Stimulated activated CD8-positive, alpha-beta memory T cell treated with anti-CD3 and anti-CD28 coated beads, Interleukin-4, amount 100 ng/mL, for 24 hours (primary cell): ENCODE data around the gene SPECC1L.
"Not testable (repeated sequence)": the region's sequence is repeated elsewhere in the genome, so short reads cannot be mapped to it uniquely, and the experiment has no call there.

Source experiments
- DNase-seq: peaks from one replicate; pipeline ENCODE4 v3.0.0-alpha.2; 2020; ENCODE audit warnings: low read depth

Gene SPECC1L

GRCh38 chr22:24270556-24271385 is at the start of gene SPECC1L:
Gene SPECC1L (plus strand): TSS chr22:24270831. CDS start chr22:24302232, 31,401 bp downstream.
- DNase-seq = peak; percentile 87

DNA sequence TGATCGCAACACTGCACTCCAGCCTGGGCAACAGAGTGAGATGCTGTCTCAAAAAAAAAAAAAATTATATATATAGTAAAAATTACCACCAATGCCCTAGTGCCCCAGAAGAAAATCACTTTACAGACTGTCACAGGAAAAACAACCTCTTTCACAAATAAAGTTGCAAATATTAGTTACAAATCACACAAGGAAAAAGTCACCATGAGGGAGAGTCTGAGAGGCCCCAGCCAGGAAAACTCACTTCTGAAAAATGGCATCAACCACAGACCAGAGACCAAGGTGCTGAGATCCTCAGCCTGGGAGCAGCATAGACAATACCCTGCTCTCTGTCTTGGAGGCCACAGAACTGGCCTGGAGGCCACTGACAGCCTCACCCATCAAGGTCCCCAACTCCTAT is 46.2 kb upstream of the SPECC1L start:
- no peak for DNase-seq

DNA sequence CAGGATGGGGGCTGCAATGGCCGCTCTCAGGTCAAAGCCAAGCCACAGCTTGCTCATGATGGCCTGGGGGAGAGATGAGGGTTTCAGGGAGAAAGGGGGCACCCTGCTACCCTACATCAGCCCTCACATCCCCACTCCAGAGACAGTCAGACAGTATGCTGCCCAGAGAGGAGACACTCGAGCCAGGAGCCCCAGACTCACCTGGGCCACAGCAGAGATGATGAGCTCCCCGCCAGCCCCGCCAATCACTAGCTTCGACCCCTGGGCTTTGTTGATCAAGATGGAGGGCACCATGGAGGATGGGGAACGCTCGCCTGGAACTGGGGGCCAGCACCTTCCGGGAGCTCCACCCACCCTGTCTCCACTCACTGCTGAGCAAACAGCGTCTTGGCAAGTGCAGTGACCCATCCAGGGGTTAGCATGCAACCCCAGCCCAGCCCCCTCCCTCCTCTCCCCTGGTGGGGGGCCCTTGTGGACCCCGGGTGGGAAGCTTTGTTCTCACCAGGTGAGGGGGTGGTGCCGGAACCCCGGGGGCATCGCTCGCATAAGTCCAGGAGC is 45.5 kb upstream of the SPECC1L start:
- no peak for DNase-seq

DNA sequence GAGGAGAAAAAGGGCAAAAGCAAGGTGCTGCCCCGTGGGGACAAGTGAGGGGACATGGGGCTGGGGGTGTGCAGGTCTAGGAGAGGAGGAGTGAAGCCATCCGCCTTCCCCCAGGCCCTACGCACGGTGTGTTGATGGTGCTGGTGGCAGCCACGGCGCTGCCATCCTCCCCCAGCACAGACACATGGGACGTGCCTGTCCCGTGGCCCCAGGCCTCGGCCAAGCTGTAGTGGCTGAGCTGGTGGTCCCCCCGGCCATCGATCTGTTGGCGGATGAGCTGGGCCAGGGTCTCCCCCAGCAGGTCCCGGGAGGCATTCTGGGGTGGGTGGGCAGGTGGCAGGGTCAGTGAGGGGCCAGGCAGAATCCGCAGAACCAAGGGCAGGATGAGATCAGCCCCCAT is 44.7 kb upstream of the SPECC1L start:
- no peak for DNase-seq

- DNase-seq = peak; percentile 53
Measured at GRCh38 chr22:24230911-24231656, 39.5 kb upstream of the SPECC1L start.

DNA sequence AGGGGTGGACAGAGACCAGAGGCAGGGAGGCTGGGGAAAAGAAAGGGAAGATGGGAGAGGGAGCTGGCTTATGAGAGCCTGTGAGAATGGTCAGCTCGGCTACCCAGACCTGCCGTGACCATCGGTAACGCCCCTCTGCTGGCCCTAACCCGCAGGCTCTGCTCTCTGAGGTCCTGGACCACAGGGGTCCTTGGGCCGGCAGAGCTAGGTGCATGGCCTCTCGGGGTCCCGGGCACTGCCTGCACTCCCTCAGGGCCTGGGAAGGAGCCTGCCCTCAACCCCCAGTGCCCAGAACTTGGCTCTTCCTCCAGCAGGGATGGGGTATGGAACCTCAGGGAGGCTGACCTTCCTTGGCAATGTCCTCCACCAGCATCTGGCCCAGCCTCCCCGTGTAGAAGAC is 38.9 kb upstream of the SPECC1L start:
- DNase-seq = no peak

- no peak for DNase-seq
Measured at GRCh38 chr22:24232124-24232523, 38.5 kb upstream of the SPECC1L start.

GRCh38 chr22:24232725-24233124 is 37.9 kb upstream of the SPECC1L start:
- DNase-seq = no peak

DNA sequence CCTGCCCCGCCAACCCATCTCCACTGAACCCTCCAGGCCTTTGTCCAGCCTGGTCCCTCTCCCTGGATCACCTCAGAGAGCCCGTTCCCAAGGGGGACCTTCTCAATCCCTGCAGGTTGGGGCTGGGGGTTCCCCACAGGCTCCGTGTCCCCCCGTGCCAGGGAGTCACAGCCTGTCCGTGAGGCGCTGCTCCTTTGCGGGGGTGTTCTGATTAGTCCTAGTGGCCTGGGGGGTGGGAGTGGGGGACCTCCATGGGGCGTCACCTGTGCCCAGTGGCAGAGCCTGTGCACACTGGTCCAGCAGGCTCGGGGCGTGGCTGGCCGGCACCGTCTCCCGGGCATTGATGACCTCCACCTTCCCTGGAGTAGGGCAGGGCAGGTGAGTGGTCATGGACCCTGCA is 37.4 kb upstream of the SPECC1L start:
- no peak for DNase-seq

DNA sequence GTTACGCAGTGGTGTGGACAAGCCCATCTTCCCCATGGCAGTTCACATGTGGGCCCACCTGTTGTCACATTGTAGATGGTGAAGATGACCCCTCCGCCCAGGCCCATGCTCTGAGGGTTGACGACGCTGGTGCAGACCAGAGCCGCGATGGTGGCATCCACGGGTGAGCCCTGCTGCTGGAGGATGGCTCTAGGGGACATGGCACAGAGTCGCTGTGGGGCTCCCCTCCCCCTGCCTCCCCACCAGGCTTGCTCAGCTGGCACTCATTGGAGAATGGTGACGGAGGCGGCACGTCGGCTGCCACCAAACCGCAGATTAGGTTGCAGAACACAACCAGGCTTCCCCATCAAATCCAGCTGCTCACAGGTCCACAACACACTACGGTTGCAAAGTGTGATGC is 36.8 kb upstream of the SPECC1L start:
- no peak for DNase-seq

- DNase-seq = no peak
Measured at GRCh38 chr22:24235315-24235714, 35.3 kb upstream of the SPECC1L start.

GRCh38 chr22:24236656-24237055 is 34.0 kb upstream of the SPECC1L start:
- DNase-seq = no peak

GRCh38 chr22:24238101-24238694 is 32.4 kb upstream of the SPECC1L start:
- not testable (repeated sequence) for DNase-seq

DNA sequence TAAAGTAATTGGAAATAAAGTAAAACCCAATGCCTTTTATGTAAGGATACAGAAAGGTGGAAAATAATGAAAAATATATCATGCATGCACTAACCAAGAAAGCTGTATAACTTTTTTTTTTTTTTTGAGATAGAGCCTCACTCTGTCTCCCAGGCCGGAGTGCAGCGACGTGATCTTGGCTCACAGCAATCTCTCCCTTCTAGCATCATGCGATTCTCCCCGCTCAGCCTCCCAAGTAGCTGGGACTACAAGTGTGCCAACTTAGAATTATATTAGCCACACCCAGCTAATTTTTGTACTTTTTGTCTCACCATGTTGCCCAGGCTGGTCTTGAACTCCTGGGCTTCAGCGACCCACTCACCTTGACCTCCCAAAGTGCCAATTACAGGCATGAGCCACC is 30.2 kb upstream of the SPECC1L start:
- DNase-seq = no peak

- DNase-seq = not testable (repeated sequence)
Measured at GRCh38 chr22:24240985-24241692, 29.5 kb upstream of the SPECC1L start.

DNA sequence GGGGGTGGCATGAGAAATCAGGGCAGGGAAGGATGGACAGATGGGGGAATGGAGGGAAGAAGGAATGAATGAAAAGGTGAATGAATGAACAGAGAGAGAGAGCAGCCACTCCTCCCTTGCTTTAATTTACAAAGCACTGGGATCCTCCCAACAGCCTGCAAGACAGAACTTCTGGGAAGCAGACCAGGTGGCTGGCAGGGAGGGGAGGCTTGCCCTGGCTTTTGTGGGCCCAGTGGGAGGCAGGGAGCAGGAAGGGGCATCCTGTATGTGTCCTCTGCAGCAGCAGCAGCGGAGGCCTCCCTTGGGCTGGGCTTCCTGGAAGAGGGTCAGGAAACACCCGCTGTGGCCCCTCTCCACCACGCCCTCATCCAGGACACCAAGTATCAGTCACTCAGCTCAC is 27.2 kb upstream of the SPECC1L start:
- not testable (repeated sequence) for DNase-seq

DNA sequence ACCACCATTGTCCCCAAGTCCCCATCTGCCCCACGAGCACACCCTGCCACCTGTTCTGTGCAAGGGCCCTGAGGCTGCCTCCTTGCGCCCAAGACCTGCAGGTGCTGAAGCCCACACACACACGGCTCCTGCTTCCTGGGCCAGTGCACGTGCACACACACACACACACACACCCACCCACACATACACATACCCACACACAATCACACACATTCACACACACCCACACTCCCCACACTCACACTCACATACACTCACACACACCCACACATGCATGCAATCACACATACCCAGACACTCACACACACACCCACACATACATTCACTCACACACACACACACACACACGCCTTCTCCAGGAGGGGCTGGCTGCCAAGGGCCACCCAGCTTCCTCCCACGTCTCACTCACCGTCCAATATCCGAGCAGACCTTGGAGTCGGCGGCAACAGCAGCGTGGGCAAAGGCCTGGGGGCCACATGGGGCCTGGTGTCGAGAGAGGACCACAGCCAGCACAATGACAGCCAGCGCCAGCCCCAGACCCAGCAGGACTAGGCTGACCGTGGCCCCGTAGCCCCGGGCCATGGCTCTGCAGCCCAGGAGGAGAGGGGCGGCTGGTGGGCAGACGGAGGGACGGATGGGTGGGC is 26.4 kb upstream of the SPECC1L start:
- DNase-seq = no peak

DNA sequence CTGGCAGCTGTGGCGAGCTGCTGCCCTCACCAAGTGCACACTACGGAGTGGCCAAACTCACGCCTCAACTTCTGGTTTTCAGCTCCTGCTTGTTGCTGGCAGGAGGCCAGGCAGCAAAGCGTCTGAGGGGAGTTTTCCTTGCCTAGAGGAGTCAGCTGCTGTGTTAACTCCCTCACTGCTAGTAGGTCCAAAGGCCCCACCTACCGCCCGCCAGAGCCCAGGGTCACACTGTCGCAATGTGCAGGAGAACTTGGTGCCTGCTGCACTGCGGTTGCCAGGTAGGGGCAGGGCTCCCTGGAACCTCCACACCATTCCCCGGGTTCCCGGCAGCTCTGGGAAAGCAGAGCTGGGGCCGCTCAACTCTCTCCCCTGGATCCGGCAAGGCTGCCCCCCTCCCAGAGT is 25.6 kb upstream of the SPECC1L start, which contains the start of gene GGT5:
GGT5 (minus strand) TSS at position 53 of the 402 bp plus-strand sequence. CDS start 357 bp downstream, outside the sequence.
- not testable (repeated sequence) for DNase-seq

GRCh38 chr22:24245584-24246561 is 24.8 kb upstream of the SPECC1L start:
- not testable (repeated sequence) for DNase-seq

DNA sequence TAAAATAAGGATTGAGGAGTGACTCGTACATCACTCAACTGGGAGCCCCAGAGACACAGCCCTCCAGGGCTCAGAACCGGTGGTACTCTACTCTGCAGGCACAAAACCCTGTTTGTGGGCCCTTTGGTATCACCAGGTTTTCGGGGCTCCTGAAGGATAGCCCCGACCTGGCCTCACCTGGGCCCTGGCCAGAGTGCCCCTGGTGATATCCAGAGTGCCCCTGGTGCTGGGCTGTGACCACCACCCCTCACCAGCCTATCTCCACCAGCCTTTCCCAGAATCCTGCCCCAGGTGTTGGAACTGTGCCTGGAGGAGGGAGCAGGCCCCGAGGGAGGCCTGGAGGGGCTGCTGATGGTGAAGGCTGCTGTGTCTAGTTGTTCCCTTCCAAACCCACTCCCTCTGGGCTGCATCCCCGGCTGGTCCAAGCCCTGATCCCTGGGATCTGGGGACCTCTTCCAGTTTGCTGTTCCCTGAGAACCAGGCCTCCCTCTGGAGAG is 23.6 kb upstream of the SPECC1L start:
- no peak for DNase-seq
